Epithelial cell of alveolus of lung (primary cell): ENCODE data around the gene SLC35B1. TPM values are rescaled to one million over a fixed set of nuclear protein-coding genes. Genes with fewer than 3 reads are reported as not detected.

Experiments
- total RNA-seq: library from RNA; depleted of rRNA; stranded (reverse); fragments of >200 nt; gene quantifications from 2 replicates; pipeline ENCODE4 v1.2.1, GENCODE V29; 2015

SLC35B1 gene, protein sequence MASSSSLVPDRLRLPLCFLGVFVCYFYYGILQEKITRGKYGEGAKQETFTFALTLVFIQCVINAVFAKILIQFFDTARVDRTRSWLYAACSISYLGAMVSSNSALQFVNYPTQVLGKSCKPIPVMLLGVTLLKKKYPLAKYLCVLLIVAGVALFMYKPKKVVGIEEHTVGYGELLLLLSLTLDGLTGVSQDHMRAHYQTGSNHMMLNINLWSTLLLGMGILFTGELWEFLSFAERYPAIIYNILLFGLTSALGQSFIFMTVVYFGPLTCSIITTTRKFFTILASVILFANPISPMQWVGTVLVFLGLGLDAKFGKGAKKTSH
- total RNA-seq: 65.2 and 75.0 TPM in 2 replicates

DNA sequence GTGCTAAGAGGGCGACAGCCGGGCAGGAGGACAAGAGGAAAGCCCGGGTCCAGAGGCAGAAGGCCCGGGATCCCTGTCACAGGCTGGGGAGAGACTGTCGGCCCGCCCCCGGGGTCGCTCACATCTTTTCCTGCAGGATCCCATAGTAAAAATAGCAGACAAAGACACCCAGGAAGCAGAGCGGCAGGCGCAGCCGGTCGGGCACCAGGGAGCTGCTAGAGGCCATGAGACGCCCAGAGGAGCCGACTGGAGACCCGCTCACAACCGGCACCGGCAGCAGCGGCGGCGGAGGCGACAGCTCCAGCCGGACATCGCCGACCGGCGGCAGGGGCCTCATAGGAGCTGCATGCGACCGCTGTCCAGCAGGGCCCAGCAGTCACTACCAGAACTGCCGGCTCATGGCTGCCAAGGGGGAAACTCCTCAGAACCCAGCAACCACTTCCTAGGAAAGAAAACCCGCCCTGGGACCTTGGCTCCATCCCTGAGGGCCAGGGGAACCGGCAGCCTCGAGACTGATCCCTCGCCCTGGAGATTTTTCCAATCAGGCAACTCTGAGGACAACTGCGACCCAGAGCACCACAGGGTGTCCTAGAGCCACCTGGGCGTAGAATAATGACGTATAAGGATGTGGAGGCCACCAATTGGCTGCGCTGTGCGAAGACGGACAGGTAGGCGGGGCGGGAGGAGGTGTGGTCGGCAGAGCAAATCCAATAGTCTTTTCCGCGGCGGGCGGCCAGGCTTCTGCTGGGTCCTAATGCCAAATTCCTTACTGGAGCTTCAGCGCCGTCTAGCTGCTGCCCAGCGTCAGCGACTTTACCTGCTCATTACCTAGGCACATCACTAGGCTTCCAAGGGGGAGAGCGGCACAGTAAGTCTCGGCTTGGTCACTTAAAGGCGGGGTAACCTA lies at the start of gene SLC35B1:
TSS of gene SLC35B1 (minus strand) at position 357 of the 907 bp plus-strand sequence. CDS start at position 226, 131 bp downstream.

DNA sequence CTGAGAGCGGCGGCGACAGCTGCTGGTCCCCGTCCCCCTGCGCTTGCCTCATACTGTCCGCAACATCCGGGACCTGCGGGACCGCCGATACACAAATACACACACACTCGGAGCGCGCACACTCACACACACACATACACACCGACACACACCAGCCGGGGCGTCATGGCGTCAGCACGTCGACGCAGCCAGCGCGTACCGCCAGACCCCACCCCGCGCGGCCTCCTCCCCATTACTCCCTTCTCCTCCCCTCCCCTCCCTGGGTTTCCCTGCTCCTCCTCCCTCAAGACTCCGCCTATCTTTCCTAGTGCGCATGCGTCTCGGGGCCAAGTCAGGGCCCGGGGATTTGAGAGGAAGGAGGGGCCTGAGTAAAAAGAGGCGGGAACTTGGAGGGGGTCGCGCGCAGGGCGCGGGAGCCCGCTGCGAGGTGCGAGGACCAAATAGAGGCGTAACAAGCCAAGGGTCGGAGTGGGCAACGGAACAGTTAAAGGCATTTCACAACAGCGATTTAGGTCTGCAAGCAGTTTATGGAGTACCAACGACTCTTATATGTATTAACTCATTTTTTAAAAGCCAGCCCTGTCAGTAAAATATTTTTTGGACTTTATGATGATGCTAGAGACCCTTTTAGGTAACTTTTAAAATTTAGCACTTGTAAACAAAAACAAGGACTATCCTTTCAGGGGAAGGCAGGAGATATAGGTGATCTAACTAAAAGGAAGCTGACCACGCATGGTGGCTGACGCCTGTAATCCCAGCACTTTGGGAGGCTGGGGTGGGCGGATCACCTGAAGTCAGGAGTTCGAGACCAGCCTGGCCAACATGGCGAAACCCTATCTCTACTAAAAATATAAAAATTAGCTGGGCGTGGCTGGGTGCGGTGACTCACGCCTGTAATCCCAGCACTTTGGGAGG lies 29.6 kb downstream of the SLC35B1 start, which contains the start of gene SPOP:
TSS of gene SPOP (minus strand) at position 165 of the 915 bp plus-strand sequence. CDS start 55,287 bp downstream, outside the sequence.

Other genes with a start within 250 kb of the SLC35B1 start
- 0.16 and 0.26 TPM in 2 replicates for gene NGFR, start 212.7 kb downstream of the SLC35B1 start, total RNA-seq
- 0.13 and 0.88 TPM in 2 replicates for gene NXPH3, start 132.1 kb downstream of the SLC35B1 start, total RNA-seq
- 42.5 and 47.6 TPM in 2 replicates for gene SPOP, start 29.9 kb downstream of the SLC35B1 start, total RNA-seq
- gene FAM117A, start 56.2 kb upstream of the SLC35B1 start, total RNA-seq: 5.4 and 6.1 TPM in 2 replicates
- gene KAT7, start 80.7 kb upstream of the SLC35B1 start, total RNA-seq: 19.9 and 20.9 TPM in 2 replicates
- not detected in 2 replicates for gene TAC4, start 140.1 kb upstream of the SLC35B1 start, total RNA-seq